Upper lobe of right lung (tissue), 1 donor: Measurements from ENCODE around the gene MRM2. TPM values are rescaled to one million over a fixed set of nuclear protein-coding genes. Genes with fewer than 3 reads are reported as not detected.

ENCODE experiments used
- ATAC-seq: fragments of 200-7000 bp; cut with Tn5 transposase; one replicate; pipeline ENCODE4 v1.9.1; 2020; ENCODE audit warnings: mild to moderate bottlenecking, moderate library complexity
- DNase-seq: peaks from one replicate; pipeline ENCODE4 v3.0.0-alpha.2; 2020
- H3K27ac ChIP-seq: fragments of 200-600 bp; one replicate; pipeline ENCODE4 v1.8.0; 2022
- H3K27me3 ChIP-seq: fragments of 200-600 bp; one replicate; pipeline ENCODE4 v1.8.0; 2022; ENCODE audit warnings: mild to moderate bottlenecking
- H3K36me3 ChIP-seq: fragments of 200-600 bp; one replicate; pipeline ENCODE4 v1.8.0; 2022
- H3K4me1 ChIP-seq: fragments of 200-600 bp; one replicate; pipeline ENCODE4 v1.8.0; 2022
- H3K4me3 ChIP-seq: fragments of 200-600 bp; one replicate; pipeline ENCODE4 v1.8.0; 2022; ENCODE audit warnings: mild to moderate bottlenecking
- H3K9me3 ChIP-seq: fragments of 200-600 bp; one replicate; pipeline ENCODE4 v1.8.0; 2022
- intact Hi-C: fragments of 100-400 bp; cut with DNase I; formaldehyde crosslinking; loops from one replicate; pipeline ENCODE4 v1.11.0; 2022
- total RNA-seq: library from RNA; stranded (reverse); fragmentation: NEBNext Ultra II Directional; extraction: Animal tissue kit (Norgen Biotek cat#: 25700); gene quantifications from one replicate; pipeline ENCODE4 v1.2.1, GENCODE V29; 2021
- TF ChIP-seq, protein P1 (sequence below): fragments of 200-600 bp; IDR thresholded peaks from one replicate; pipeline ENCODE4 v1.8.0; 2022; ENCODE audit warnings: antibody characterized with exemption
- donor health status: DM: no; HTN: yes; CAD: no; lungs with severe emphysema.

MRM2 gene
- total RNA-seq, 1 donor from 2014 or later = 23.7 TPM

DNA sequence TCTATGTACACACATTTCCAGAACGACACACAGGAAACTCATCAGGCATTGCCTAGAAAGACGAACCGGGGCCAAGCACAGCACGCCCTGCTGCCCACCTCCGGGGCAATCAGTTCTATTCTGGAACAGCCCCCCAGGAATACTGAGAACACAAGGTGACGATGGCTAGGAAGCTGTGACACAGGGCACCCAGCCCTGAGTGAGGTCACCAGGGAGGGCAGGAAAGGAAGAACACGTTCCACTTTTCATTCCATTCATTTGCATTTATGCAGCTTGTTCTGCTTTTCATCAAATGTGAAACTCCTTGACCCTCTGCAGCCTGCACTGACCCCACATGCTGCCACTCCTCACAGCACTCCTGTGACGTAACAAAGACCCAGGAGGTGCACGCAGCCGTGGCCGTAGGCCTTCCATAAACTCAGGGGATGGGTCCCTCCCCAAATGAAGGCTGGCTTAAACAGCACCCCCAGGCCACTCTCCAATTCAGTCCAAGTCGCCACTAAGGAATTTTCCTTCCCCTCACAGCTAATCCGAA, 38.2 kb downstream of the MRM2 start:
- DNase-seq (peak; percentile 37), ATAC-seq (no peak)
- no peaks in the 10 kb centered on the region for H3K27me3 ChIP-seq
- H3K4me3 ChIP-seq = no peak overlapping the region
- no peaks in the 10 kb centered on the region for H3K9me3 ChIP-seq
- TF ChIP-seq, protein P1, sequence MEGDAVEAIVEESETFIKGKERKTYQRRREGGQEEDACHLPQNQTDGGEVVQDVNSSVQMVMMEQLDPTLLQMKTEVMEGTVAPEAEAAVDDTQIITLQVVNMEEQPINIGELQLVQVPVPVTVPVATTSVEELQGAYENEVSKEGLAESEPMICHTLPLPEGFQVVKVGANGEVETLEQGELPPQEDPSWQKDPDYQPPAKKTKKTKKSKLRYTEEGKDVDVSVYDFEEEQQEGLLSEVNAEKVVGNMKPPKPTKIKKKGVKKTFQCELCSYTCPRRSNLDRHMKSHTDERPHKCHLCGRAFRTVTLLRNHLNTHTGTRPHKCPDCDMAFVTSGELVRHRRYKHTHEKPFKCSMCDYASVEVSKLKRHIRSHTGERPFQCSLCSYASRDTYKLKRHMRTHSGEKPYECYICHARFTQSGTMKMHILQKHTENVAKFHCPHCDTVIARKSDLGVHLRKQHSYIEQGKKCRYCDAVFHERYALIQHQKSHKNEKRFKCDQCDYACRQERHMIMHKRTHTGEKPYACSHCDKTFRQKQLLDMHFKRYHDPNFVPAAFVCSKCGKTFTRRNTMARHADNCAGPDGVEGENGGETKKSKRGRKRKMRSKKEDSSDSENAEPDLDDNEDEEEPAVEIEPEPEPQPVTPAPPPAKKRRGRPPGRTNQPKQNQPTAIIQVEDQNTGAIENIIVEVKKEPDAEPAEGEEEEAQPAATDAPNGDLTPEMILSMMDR = no peak
- H3K4me1 ChIP-seq = peaks cover 4% of the 10 kb centered on the region
- intact Hi-C loops = no loop called here
- H3K27ac ChIP-seq = no peak overlapping the region
- H3K36me3 ChIP-seq = peaks cover 32% of the 10 kb centered on the region

DNA sequence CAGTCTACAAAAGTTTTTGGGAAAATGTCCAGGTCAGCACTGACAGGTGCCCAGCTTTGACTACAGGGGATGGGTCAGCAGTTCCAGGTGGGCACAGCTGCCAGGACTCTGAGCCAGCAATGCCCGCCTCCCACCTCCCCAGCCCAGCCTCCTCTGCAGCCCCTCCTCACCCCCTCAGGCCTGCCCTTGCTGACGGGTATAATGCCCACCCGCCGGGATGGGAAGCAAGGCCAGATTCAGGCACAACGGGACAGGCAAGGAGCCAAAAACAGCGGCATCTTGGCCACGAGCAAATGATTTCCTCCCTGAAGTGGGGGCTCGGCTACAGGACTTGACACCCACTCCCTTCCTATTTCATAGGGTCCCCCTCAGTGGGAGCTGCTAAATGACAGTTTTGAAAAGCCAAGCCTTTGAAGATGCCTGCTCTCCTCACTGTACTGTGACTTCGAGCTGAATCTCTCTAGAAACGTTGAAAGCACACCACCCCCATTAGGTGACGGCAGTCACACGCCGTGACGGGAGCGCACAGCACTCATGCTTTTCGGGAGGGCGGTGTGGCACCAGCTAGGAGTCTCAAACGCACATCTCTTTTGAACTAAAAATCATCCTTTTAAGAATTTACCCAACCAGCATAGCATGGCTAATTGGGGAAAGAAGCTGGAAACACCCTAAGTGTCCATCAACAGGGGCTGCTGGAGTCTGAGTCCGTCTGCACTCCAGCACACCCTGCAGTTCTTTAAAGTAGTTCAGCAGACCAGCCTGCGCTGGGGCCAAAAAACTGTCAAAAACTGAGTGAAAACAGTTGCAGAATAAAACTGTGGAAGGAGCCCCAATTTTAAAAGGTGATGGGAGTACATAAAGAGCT, 38.9 kb downstream of the MRM2 start:
- ATAC-seq (no peak), DNase-seq (peak; percentile 57)
- Histone ChIP-seq H3K4me1 (peaks cover 4% of the 10 kb centered on the region), H3K27ac (no peak overlapping the region), H3K36me3 (peaks cover 28% of the 10 kb centered on the region), H3K4me3 (no peak overlapping the region), H3K27me3 (no peaks in the 10 kb centered on the region), H3K9me3 (no peaks in the 10 kb centered on the region)
- intact Hi-C loops = no loop called here
- TF ChIP-seq, protein P1 = no peak

DNA sequence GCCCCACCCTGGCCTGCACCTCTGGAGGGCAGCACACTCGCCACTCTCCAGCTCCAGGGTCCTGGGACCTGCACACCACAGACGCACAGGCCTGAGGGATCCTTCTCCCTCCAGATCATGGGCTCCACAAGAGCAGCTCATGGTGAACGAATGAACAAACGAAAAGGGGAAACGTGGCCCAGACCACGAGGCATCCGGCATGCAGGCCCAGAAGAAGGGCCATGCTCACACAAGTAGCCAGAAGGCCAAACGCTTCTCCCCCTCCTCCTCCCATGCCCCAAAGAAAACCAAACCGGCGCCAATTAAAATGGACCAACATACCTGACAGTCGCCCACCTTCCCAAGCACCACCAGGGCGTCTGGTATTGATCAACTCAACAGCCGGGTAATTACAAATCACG, 39.6 kb downstream of the MRM2 start:
- TF ChIP-seq, protein P1 = no peak
- no peaks in the 10 kb centered on the region for H3K9me3 ChIP-seq
- intact Hi-C loops = no loop called here

DNA sequence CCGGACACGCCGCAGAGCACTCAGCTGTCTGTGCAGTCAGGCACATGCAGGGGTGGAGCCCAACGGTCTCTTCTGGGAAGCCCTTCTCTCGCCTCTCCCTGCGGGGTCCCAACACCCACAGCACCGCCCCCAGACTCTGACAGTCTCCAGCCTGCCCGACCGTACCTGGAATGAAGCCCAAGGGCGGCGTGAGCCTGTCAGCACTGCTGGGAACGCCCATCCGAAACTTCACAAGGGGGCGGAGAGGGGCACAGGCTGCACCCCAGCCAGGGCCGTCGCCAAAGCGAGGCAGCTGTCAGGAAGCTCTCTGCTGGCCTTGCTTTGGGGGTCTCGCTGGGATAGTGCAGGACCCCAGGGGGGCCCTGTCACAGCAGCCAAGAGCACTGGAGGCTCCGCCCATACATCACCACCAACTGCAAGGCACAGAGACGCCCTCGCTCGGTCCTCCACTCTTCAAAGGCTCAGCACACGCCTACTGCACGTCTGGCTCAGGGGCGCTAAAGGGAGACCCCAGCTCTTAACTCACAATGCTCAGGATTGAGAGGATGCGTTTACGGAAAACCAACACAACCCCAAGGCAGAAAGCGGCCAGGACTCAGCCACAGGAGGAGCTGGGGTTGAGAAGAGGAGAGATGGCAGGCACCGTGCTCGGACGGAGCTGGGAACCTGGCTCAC, 40.2 kb downstream of the MRM2 start:
- Histone ChIP-seq H3K9me3 (no peaks in the 10 kb centered on the region), H3K36me3 (peaks cover 15% of the 10 kb centered on the region), H3K27me3 (no peaks in the 10 kb centered on the region), H3K4me3 (no peak overlapping the region), H3K27ac (no peak overlapping the region), H3K4me1 (peaks cover 4% of the 10 kb centered on the region)
- TF ChIP-seq, protein P1 = no peak
- ATAC-seq (no peak), DNase-seq (peak; percentile 51)
- intact Hi-C loops = no loop called here

More for the DNA sequence above, 39.6 kb downstream of the MRM2 start:
- H3K36me3 ChIP-seq = peaks cover 20% of the 10 kb centered on the region
- peak; percentile 48 for DNase-seq
- peaks cover 4% of the 10 kb centered on the region for H3K4me1 ChIP-seq
- no peaks in the 10 kb centered on the region for H3K27me3 ChIP-seq
- no peak for ATAC-seq
- no peak overlapping the region for H3K27ac ChIP-seq
- H3K4me3 ChIP-seq = no peak overlapping the region

DNA sequence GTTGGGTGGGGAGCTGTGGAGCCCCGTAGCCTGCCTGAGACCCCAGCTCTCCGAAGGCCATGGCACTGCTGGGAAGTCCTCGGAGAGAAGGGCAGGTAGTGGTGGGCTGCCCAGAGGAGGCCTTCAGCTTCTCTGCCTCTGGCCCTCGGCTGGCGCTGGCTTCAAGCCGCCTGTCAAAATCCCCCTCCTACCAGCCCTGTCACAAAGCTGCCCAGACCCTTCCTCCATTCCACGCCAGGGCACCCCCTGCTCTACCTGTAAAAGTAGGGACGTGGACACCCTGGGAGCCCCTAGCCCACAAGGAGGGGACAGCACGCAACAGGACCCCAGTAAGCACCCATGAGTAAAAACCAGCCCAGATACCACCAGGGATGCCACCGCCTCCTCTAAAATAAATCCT, 40.9 kb downstream of the MRM2 start:
- no peak for ATAC-seq
- intact Hi-C loops = no loop called here
- H3K9me3 ChIP-seq = no peaks in the 10 kb centered on the region
- no peak overlapping the region for H3K4me3 ChIP-seq
- H3K27ac ChIP-seq = no peak overlapping the region
- TF ChIP-seq, protein P1 = no peak
- DNase-seq = peak; percentile 39
- peaks cover 12% of the 10 kb centered on the region for H3K36me3 ChIP-seq
- no peaks in the 10 kb centered on the region for H3K27me3 ChIP-seq
- peaks cover 4% of the 10 kb centered on the region for H3K4me1 ChIP-seq
